COR-L47 (cell line): Measurements from ENCODE around the gene FFAR4.
"Not testable (repeated sequence)": the region's sequence is repeated elsewhere in the genome, so short reads cannot be mapped to it uniquely, and the experiment has no call there.

Experiments used
- DNase-seq: peaks from one replicate; lab custom pipeline; 2025; lab: John Stamatoyannopoulos, UW

FFAR4 gene

DNA sequence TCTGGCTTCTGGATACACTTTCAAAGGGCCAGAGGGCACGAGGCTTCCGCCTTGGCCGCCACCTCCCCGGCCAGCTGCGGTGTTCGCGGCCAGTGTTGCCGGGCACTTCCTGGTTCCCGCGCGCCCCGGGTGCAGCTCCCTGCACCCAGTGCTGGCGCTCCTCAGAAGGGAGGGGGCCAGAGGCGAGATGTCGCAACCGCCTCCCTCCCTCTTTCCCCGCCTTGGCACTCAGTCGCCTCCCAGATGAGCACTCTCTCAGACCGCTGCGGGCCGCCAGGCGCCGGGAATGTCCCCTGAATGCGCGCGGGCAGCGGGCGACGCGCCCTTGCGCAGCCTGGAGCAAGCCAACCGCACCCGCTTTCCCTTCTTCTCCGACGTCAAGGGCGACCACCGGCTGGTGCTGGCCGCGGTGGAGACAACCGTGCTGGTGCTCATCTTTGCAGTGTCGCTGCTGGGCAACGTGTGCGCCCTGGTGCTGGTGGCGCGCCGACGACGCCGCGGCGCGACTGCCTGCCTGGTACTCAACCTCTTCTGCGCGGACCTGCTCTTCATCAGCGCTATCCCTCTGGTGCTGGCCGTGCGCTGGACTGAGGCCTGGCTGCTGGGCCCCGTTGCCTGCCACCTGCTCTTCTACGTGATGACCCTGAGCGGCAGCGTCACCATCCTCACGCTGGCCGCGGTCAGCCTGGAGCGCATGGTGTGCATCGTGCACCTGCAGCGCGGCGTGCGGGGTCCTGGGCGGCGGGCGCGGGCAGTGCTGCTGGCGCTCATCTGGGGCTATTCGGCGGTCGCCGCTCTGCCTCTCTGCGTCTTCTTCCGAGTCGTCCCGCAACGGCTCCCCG lies at the start of gene FFAR4:
Gene FFAR4, plus strand, starts transcription at position 231 of the 842 bp plus-strand sequence. Its CDS starts 56 bp downstream, at position 287.
- DNase-seq: peak; percentile 19

DNA sequence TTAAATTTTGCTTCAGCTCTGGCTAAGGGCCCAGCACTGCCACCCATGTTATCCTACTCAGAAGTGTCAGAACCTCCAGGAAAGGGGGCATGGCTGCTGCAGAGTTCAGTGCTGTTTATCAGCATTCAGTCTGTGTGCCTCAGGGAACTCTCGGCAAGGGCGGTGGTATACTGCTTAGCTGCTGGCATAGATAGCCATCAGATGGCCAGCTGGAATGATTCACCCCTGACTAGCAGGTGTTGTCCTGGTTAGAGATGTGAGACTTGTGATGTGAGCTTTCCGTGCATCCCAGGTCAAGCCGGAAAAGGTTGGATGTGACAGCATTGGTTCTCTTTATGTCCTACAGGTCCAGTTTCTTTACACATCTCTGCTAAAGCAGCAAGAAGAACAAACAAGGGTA lies 47.9 kb upstream of the FFAR4 start:
- DNase-seq: no peak

DNA sequence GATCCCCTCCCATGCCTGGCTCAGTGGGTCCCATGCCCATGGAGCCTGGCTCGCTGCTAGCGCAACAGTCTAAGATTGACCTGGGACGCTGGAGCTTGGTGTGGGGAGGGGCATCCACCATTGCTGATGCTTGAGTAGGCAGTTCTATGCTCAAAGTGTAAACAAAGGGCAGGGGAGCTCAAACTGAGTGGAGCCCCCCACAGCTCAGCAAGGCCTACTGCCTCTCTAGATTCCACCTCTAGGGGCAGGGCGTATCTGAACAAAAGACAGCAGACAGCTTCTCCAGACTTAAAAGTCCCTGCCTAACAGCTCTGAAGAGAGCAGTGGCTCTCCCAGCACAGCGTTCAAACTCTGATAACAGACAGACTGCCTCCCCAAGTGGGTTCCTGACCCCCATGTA lies 31.2 kb upstream of the FFAR4 start:
- no peak for DNase-seq

DNA sequence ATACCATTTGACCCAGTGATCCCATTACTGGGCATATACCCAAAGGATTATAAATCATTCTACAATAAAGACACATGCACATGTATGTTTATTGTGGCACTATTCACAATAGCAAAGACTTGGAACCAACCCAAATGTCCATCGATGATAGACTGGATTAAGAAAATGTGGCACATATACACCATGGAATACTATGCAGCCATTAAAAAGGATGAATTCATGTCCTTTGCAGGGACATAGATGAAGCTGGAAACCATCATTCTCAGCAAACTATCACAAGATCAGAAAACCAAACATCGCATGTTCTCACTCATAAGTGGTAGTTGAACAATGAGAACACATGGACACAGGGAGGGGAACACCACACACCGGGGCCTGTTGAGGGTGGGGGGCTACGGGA lies 25.6 kb upstream of the FFAR4 start:
- DNase-seq: not testable (repeated sequence)

DNA sequence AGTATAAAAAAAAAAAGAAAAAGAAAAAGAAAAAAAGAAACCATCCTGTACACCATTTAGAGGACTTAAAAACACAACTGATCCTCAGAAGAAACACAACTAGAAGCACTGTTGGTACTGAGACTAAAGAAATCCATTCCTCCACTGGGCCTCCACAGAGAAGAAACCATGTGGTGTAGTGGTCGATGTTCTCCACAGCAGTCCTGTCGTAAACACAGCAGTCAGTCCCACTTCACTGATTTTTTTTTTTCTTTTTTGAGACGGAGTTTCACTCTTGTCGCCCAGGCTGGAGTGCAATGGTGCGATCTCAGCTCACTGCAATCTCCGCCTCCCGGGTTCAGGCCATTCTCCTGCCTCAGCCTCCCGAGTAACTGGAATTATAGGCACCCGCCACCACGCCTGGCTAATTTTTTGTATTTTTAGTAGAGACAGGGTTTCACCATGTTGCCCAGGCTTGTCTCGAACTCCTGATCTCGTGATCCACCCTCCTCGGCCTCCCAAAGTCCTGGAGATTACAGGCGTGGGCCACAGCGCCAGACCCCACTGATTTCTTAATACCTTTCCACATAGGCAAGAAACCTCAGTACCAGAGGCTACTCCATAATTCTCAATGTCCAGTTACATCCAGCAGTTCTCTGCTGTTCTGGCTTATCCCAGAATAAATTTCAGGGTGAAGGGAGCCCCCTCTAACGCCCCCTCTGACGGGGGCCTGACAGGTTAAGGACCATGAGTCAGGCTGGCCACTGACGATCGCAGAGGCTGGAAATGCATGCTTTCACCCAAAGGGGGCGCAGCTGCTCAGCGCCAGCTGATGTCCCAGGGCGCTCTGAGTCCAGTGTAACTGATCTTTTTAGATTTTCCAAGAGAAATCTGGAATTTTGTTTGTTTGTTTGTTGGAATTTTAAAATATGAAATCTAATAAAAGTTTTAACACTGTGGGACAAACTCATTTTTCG lies 24.8 kb upstream of the FFAR4 start:
- no peak for DNase-seq

DNA sequence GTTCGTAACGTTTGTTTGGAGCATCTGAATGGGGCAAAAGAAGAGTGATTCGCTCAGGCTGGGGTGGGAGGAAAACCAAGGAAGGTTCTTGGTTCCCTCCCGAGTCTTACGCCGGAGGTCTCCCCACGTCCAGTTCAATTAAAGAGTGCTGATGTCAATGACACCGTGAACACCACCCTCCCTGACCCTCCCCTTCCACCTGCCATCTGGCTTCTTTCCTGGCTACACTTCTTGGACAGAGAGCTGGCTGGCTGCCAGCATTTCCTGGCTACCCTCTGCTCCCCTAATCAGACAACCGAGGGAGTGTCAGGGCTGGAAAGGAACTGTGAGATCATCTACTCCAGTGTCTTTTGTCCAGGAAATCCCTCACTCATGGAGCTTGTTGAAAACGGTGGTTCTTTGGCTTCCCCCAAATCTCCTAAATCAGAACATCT lies 24.1 kb upstream of the FFAR4 start:
- DNase-seq: peak; percentile 63

DNA sequence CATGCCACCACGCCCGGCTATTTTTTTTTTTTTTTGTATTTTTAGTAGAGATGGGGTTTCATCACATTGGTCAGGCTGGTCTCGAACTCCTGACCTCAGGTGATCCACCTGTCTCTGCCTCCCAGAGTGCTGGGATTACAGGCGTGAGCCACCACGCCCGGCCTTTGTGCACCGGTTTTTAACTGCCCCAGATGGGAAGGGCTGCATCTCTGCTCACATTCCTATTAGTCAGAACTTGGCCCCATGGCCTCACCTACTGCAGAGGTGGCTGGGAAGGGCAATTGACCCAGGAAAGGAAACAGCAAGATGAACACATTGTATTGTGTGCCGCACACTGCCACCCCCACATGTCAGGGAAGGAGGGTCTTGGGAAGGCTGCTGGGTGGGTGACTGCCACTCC lies 19.5 kb upstream of the FFAR4 start:
- DNase-seq: not testable (repeated sequence)

DNA sequence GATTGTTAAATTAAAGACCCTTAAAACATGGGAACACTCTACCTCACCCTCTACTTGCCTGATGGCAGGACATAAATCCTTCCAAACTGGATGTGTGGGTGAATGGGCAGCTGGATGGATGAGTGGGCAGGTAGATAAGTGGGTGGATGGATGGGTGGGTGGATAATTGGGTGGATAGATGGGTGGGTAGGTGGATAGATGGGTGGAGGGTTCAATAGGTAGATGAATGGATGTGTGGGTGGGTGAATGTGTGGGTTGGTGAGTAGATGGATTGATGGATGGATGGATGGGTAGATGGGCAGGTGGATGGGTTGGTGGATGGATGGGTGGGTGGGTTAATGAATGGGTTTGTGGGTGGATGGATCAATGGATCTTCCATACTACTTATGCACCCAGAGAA lies 18.9 kb upstream of the FFAR4 start:
- DNase-seq: no peak

DNA sequence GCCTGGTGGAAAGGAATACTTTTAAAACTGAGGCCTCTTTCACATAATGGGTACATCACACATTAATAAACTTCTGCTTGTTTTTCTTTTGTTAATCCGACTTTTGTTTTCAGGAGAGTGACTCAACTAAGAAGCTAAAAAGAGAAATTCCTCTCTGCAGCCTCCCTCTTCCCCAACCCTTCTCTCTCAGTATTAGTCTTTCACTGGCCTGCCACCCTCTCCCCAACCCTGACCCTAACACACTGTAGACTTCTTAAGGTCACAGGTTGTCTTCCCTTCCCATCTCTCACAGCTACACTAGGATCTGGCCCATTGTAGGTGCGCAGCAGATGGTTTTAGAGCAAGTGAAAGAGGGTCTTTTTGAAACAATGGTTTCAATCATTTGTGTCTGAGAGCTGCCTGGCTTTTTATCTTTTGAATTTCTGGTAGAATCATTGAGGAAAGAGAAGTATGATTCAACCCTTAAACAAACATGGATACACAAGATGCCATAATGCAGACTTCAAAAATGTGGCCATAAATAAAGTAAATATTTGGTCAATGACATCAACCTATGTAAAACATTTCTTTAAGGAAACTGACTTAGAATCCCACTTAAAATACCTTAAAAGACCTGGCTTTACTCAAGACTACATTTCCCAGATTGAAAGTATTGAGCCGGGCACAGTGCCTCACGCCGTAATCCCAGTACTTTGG lies 17.9 kb upstream of the FFAR4 start:
- DNase-seq: no peak

DNA sequence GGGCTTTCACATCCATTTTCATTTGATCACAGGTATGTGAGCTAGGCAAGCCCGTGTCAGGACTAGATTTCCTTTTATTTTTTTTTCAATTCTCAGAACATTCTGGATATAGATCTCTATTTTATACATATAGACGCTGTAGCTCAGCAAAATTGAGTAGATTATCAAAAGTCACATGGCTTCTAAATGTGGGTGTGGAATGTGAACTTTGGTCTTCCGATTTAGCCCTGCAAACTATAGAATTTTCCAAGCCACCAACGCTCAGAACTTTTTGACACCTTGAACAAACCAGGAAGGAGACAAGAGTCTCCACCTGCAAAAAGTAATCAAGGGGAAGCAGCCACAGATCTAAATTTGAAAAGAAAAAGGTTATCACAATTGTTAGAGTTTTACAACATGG lies 15.9 kb upstream of the FFAR4 start:
- DNase-seq: no peak

DNA sequence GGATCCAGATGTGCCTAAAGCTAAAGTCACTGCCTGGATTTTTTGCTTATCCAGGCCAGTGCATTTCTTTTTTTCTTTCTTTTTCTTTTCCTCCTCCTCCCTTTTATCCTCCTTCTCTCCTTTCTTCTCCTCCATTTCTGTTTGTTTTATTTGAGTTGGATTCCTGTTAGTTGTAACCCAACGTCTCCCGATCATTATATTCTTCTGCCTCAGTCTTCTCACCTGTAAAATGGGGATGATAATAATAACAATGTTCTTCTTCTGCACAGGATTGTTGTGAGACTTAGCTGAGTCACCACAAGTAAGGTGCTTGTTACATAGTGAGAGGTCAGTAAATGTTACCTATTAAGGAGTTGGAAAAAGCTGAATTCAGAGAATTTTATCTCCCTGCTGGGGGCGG lies 13.7 kb upstream of the FFAR4 start:
- no peak for DNase-seq

DNA sequence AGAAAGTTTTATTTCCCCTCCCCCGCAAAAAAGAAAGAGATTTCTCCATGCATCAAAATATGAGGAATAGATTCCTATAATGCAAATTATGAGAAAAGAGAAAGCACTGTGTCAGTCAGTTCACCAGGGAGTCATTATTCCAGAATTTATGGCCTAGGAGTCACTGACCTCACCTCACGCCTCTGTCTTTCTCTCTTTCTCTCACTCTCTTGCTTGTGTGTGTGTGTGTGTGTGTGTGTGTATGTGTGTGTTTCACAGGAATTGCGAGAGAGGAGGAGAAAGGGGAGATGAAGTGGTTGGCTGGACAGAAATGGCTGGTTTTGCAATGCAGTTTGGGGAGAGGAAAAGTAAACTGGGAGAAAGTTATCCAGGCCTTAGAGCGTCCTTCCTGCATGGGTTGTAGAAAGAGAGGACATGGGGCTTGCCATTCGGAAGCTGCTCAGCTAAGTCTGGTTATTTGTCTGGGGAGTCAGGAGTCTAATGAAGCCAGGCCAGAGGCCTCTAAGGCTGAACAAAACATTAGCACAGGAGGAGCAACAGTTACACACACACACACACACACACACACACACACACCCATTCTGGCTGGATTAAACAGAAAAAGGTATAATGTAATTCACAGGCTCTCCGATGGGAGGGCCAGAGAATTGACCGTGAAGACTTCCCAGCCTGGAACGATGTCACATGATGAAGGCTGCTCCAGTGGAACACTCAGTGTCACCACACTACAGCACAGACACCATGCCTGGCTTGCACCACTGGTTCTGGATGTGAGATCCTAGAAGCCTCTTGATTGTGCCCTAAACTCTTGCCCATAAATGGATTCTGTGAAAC lies 12.8 kb upstream of the FFAR4 start:
- DNase-seq: no peak

DNA sequence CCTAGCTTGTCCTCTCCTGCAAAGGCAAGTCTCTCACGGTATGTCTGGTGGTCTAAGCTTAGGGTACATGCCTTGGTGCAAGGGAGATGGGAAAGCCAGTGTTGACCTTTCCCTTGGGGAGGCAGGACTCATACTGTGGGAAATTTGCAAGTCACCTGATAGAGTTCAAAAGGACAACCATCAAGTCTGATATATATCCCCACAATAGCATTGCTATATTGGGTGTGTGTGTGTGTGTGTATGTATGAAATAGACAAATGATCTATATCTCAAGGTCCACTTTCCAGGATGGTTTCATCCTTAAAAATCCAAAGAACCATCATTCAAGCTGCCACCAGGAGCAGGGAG lies 12.2 kb upstream of the FFAR4 start:
- no peak for DNase-seq

DNA sequence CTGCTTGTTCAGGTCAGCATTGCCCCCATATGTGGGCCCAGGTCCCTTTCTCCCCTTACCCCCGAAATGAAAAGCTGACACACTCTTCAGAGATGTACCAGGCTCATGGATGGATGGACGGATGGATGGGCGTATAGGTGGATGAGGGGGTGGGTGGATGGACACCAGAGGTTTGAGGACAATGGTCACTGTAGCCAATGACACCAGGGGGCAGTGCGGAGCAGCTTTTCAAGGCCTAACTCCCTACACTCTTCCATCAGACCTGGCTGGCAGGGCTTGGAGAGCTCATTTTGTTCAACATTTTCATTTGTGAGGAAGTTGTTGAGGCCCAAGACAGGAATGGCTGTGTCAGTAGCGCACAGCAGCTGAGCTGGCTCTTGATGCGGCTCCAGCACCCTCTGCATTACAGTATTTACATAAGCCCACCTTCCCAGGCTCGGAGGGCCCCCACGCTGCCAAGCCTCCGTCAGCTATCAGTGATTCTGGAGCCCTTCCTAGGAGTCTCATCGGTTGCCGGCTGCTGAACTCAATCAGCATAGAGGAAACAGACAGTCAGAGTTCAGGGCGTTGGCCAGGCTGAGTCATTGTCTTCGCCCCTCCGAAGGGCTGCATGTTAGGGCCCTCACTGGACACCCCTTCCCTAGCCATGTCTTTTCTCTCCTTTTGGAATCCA lies 11.6 kb upstream of the FFAR4 start:
- peak; percentile 22 for DNase-seq

DNA sequence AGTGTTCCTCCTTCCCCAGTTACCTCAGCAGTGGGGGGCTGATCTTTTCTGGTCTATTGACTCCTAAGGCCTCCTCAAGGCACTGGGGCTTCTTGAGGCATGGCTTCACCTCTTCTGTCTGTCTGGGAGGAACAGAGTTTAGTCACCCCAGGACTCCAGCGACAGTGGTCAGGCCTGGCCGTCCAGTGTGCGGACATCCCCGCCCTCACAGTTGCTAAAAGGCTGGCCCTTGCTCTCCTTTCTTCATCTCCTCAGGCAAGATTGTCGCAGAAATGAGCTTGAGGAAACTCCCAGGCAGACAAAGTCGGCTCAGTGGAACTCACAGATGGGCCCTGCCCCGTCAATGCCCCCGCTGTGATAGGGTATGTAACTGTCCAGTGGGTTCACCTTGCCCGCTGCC lies 7.0 kb upstream of the FFAR4 start:
- DNase-seq: no peak

DNA sequence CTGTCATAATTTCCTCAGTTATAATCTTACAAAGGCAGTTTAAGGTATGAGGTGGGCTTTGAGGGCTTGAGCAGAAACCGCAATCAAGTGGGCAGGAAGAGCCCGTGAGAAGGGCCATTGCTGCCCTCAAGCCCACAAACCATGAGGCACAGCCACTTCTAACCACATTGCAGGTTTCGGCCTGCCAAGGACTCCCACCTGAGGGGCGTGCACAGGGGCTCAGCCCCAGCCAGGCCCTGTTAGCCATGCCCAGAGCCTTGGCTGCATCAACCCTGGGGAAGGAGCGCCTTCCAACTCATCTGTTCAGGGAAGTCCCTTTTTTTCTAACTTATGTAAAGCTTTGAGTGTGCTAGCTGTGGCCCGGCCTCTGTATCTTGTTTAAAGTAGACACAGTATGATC lies 5.9 kb upstream of the FFAR4 start:
- DNase-seq: no peak

DNA sequence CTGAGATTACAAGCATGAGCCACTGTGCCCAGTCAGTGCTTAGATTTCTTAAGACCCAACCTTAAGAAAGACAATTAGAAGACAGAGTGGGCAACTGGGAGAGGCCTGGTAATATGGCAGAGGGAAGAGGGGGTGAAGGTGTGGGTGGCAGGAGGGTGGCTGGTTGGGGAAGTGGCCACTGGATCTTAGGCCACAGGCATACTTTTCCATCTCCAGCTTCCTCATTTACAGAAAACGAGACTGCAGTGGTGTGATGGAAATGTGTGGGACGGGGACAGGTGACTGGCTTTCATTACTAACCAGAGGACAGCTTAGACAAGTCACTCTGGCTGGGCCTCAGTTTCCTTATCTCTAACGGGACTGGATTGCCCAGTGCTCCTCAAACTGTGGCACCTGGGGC lies 1.0 kb upstream of the FFAR4 start:
- DNase-seq: no peak

DNA sequence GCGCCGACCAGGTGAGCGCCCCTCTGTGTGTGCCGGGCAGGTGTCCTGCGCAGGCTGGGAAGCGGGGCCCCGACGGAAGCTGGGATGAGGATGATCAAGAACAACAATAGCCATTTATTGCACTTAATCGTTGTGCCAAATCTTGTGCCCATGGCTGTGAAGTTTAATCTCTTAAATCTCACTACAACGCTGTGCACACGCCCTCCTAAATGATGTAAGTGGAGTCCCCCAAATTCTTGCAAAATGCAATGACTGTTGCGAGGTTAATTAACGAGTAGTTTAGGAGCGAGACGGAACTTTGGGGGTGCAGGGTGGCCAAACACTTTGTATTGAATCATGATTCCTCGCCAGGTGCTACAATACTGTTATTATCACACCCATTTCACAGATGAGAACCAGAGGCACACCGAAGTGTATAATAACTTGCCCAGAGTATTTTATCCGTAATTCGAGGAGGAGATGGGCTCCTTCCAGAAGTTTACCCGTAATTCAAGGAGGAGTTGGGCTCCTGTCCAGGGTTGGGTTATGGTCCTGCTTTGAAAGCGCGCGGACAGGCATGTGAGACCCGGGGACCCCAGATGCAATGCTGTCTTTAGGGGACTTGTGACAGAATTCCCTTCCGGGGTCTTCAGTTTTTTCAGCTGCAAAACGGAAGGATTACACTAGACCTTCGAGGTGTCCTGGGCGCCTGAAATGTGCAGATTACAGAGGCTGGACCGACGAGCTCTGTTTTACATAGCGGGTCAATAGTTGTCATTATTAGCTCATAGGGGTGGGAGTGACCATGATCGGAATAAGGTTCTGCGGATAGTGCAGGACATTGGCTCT lies 1.0 kb downstream of the FFAR4 start:
- DNase-seq: no peak

DNA sequence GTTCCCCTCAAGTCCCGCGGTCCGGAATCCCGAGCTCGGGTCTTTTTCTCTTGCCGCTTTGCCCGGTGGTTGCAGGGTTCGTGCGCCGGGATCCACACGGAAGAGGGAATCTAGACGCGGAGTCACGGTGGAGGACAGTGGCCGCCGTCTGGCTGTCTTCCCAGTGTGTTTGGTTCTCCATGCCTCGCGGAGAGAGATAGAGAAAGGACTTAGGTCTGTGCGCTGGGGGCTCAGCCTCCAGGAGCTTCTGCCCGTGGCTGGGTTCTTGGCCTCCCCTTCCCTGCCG lies 1.6 kb downstream of the FFAR4 start:
- DNase-seq: no peak

DNA sequence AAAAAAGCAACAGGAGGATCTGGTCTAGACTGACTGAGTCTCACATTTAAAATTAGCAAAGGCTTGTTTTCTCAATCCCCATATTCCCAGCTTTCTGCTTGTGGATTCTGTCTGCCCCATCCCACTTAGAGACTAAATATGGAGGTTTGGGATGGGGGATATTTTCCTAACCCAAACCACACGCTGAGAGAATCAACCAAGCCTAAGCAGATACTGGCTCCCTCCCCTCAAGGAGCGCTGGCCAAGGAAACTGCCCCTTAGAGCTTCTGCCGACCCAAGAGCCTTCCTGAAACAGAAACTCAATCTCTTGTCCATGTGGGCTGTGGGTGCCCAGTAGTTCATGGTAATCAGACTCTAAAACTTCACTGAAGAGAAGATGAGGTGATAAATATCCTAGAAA lies 3.9 kb downstream of the FFAR4 start:
- DNase-seq: no peak
